ENCODE data around the gene PLA2G12B. TPM values are rescaled to one million over a fixed set of nuclear protein-coding genes. Genes with fewer than 3 reads are reported as not detected.

Gene PLA2G12B
- total and polyA plus RNA-seq, 4 donors = 0.15 to 2.3 (median 1.3) TPM

DNA sequence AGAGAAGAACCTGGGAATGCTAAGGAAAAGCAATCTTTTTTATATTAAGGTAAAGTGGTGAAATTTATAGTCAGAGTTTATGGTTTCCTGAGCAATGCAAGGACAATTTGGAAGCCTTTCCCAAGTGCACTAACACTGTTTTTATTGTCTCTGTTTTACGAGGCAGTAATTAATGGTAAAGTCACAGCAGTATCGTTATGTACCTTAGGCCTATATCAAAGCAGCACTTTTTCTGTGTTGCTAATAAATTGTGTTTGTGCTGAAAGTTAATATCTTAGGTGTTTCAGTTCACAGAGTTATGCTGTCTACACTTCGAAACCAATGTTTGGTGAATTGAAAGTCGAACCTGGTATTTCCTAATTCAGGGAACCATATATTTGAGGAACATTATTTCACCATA lies 41.9 kb downstream of the PLA2G12B start:
- no peaks in the 10 kb centered on the region for H3K36me3 ChIP-seq (ENCODE audit: control insufficient read depth in 4 of 4, insufficient read depth in 4 of 4, low read length in 4 of 4)
- no peaks in the 10 kb centered on the region for H3K4me1 ChIP-seq (ENCODE audit: control insufficient read depth in 5 of 5, insufficient read depth in 5 of 5, low read length in 5 of 5)
- no peaks in the 10 kb centered on the region for H3K27me3 ChIP-seq (ENCODE audit: control insufficient read depth in 3 of 3, insufficient read depth in 3 of 3, low read length in 2 of 3)
- DNase-seq = no peak
- TF ChIP-seq, protein P1, sequence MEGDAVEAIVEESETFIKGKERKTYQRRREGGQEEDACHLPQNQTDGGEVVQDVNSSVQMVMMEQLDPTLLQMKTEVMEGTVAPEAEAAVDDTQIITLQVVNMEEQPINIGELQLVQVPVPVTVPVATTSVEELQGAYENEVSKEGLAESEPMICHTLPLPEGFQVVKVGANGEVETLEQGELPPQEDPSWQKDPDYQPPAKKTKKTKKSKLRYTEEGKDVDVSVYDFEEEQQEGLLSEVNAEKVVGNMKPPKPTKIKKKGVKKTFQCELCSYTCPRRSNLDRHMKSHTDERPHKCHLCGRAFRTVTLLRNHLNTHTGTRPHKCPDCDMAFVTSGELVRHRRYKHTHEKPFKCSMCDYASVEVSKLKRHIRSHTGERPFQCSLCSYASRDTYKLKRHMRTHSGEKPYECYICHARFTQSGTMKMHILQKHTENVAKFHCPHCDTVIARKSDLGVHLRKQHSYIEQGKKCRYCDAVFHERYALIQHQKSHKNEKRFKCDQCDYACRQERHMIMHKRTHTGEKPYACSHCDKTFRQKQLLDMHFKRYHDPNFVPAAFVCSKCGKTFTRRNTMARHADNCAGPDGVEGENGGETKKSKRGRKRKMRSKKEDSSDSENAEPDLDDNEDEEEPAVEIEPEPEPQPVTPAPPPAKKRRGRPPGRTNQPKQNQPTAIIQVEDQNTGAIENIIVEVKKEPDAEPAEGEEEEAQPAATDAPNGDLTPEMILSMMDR (IDR thresholded peaks at IDR 0.05; ENCODE audit: control extremely low read depth, extremely low read depth) = no peak
- H3K9ac ChIP-seq (ENCODE audit: insufficient read depth in 1 of 2, low read length in 2 of 2) = no peak overlapping the region
- ATAC-seq (ENCODE audit: insufficient read depth, low FRiP score) = no peak
- no peaks in the 10 kb centered on the region for H3K9me3 ChIP-seq (ENCODE audit: control insufficient read depth in 4 of 4, insufficient read depth in 3 of 4, low read length in 3 of 4)
- no peak overlapping the region for H3K27ac ChIP-seq (ENCODE audit: low read depth in 1 of 2, low read length in 1 of 2)
- no peak overlapping the region for H3K4me3 ChIP-seq
- WGBS, 2 donors = 90 to 93% methylated on average over 4 of the region's 4 CpGs

DNA sequence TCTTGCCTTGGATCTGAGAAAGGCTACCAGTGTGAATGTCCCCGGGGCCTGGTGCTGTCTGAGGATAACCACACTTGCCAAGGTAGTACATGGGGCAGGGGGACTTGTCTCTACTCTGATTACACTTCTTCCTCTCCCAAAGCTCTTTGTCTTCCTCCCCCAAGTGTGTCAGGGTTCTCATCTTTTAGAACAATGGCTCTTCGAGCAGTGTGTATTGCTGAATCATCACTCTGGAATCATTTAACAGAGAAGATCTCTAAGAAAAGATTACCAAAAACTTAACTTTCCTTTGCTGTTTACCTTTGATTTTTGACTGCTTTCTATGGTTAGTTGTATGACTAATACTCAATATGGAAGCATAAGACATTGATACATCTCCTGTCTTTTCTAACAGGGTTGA lies 42.8 kb downstream of the PLA2G12B start:
- no peak overlapping the region for H3K27ac ChIP-seq (ENCODE audit: low read depth in 1 of 2, low read length in 1 of 2)
- no peaks in the 10 kb centered on the region for H3K9me3 ChIP-seq (ENCODE audit: control insufficient read depth in 4 of 4, insufficient read depth in 3 of 4, low read length in 3 of 4)
- H3K4me3 ChIP-seq = no peak overlapping the region
- no peaks in the 10 kb centered on the region for H3K36me3 ChIP-seq (ENCODE audit: control insufficient read depth in 4 of 4, insufficient read depth in 4 of 4, low read length in 4 of 4)
- TF ChIP-seq, protein P1 (IDR thresholded peaks at IDR 0.05; ENCODE audit: control extremely low read depth, extremely low read depth) = no peak
- no peaks in the 10 kb centered on the region for H3K4me1 ChIP-seq (ENCODE audit: control insufficient read depth in 5 of 5, insufficient read depth in 5 of 5, low read length in 5 of 5)
- no peak for DNase-seq
- ATAC-seq (ENCODE audit: insufficient read depth, low FRiP score) = no peak
- no peak overlapping the region for H3K9ac ChIP-seq (ENCODE audit: insufficient read depth in 1 of 2, low read length in 2 of 2)
- no peaks in the 10 kb centered on the region for H3K27me3 ChIP-seq (ENCODE audit: control insufficient read depth in 3 of 3, insufficient read depth in 3 of 3, low read length in 2 of 3)
- 94 to 95% methylated on average over 2 of the region's 2 CpGs for WGBS, 2 donors

DNA sequence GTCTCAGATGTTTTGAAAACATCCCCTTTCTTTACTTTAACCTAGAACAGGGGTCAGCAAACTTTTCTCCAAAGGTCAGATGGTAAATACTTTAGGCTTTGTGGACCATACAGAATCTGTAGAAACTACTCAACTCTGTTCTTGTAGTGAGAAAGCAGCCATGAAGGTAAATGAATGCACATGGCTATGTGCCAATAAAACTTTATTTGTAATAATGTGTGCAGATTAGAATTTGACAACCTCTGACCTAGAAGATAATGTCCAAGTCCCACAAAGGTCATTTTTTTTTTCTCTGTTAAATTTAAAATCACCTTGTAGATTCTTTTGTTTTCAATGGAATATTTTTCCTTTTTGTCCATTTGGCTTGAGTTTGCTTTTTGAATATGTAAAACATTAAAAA lies 43.9 kb downstream of the PLA2G12B start:
- Histone ChIP-seq H3K27me3 (ENCODE audit: control insufficient read depth in 3 of 3, insufficient read depth in 3 of 3, low read length in 2 of 3) (no peaks in the 10 kb centered on the region), H3K4me3 (no peak overlapping the region), H3K27ac (ENCODE audit: low read depth in 1 of 2, low read length in 1 of 2) (no peak overlapping the region), H3K4me1 (ENCODE audit: control insufficient read depth in 5 of 5, insufficient read depth in 5 of 5, low read length in 5 of 5) (no peaks in the 10 kb centered on the region), H3K36me3 (ENCODE audit: control insufficient read depth in 4 of 4, insufficient read depth in 4 of 4, low read length in 4 of 4) (no peaks in the 10 kb centered on the region), H3K9ac (ENCODE audit: insufficient read depth in 1 of 2, low read length in 2 of 2) (no peak overlapping the region), H3K9me3 (ENCODE audit: control insufficient read depth in 4 of 4, insufficient read depth in 3 of 4, low read length in 3 of 4) (no peaks in the 10 kb centered on the region)
- ATAC-seq (ENCODE audit: insufficient read depth, low FRiP score) = no peak
- no peak for DNase-seq
- TF ChIP-seq, protein P1 (IDR thresholded peaks at IDR 0.05; ENCODE audit: control extremely low read depth, extremely low read depth) = no peak

DNA sequence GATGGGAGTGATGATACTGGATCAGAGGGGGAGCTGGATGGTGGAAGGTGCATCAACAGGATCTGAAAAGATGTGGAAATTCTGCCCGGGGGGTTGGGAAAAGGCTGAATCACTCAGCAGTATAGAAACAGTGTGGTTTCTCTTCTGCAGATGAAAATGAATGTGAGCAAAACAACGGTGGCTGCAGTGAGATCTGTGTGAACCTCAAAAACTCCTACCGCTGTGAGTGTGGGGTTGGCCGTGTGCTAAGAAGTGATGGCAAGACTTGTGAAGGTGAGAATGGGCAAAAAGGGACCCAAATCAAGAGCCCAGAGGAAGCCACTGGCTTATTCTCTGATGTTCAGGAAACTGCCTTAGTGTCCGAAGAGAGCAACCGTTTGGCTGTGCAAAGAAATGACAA lies 48.2 kb downstream of the PLA2G12B start:
- Histone ChIP-seq H3K4me1 (ENCODE audit: control insufficient read depth in 5 of 5, insufficient read depth in 5 of 5, low read length in 5 of 5) (no peaks in the 10 kb centered on the region), H3K9ac (ENCODE audit: insufficient read depth in 1 of 2, low read length in 2 of 2) (no peak overlapping the region)
- no peak for ATAC-seq (ENCODE audit: insufficient read depth, low FRiP score)

More for the DNA sequence above, 48.2 kb downstream of the PLA2G12B start:
- TF ChIP-seq, protein P1 (IDR thresholded peaks at IDR 0.05; ENCODE audit: control extremely low read depth, extremely low read depth) = no peak
- Histone ChIP-seq H3K9me3 (ENCODE audit: control insufficient read depth in 4 of 4, insufficient read depth in 3 of 4, low read length in 3 of 4) (no peaks in the 10 kb centered on the region), H3K27me3 (ENCODE audit: control insufficient read depth in 3 of 3, insufficient read depth in 3 of 3, low read length in 2 of 3) (no peaks in the 10 kb centered on the region), H3K4me3 (no peak overlapping the region), H3K27ac (ENCODE audit: low read depth in 1 of 2, low read length in 1 of 2) (no peak overlapping the region), H3K36me3 (ENCODE audit: control insufficient read depth in 4 of 4, insufficient read depth in 4 of 4, low read length in 4 of 4) (no peaks in the 10 kb centered on the region)
- no peak for DNase-seq
- 82 to 87% methylated on average over 6 of the region's 6 CpGs for WGBS, 2 donors
